HG02642 (cell line): ENCODE results near the gene PHF2.
A peak's percentile ranks its signal among the peaks of the same experiment; 100 is the strongest.

ENCODE experiments used
- ATAC-seq: cut with Tn5 transposase; IDR thresholded peaks from one replicate; pipeline ENCODE4 v1.9.1; 2021; ENCODE audit warnings: mild to moderate bottlenecking; ENCODE audit not compliant: unreplicated experiment, poor library complexity

PHF2 gene

GRCh38 chr9:93598647-93599241 is 22.4 kb downstream of the PHF2 start:
- no peak for ATAC-seq

GRCh38 chr9:93599571-93600403 is 23.4 kb downstream of the PHF2 start:
- ATAC-seq = no peak

- no peak for ATAC-seq
Measured at GRCh38 chr9:93600504-93600903, 24.1 kb downstream of the PHF2 start.

- ATAC-seq = no peak
Measured at GRCh38 chr9:93601063-93601462, 24.7 kb downstream of the PHF2 start.

- no peak for ATAC-seq
Measured at GRCh38 chr9:93601666-93602065, 25.3 kb downstream of the PHF2 start.

- no peak for ATAC-seq
Measured at GRCh38 chr9:93603011-93603410, 26.6 kb downstream of the PHF2 start.

- no peak for ATAC-seq
Measured at GRCh38 chr9:93603906-93604326, 27.5 kb downstream of the PHF2 start.

- no peak for ATAC-seq
Measured at GRCh38 chr9:93606187-93606586, 29.8 kb downstream of the PHF2 start.

DNA sequence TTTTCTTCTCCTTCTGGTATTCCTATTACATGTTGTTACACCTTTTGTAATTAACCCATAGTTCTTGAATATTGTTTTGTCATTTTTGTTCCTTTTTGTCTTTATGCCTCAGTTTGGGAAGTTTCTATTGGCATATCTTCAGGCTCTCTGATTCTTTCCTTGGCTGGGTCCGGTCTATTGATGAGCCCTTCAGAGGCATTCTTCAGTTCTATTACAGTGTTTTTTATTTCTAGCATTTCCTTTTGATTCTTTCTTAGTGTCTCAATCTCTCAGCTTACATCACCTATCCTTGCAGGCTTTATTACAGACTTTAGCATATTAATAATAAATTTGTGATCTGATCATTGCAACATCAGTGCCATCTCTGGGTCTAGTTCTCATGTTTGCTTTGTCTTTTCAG is 33.8 kb downstream of the PHF2 start:
- no peak for ATAC-seq

GRCh38 chr9:93612052-93612795 is 35.8 kb downstream of the PHF2 start:
- no peak for ATAC-seq

DNA sequence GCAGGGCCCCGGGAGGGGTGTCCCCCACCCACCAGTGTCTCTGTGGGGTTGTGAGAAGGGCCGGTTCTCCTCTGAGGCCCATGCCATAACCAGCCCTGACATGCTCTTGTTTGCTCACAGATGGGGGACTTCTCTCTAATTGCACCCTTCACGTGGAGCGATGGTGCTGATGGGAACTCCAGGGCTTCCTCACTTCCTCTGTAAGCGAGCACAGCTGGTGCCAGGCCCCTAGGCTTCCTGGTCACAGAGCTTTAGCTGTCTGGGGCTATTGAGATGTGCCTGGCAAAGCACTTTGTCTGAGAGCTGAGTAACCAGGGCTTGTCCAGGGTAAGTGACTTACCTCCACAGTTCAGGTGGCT is 36.4 kb downstream of the PHF2 start:
- peak; percentile 72 for ATAC-seq

DNA sequence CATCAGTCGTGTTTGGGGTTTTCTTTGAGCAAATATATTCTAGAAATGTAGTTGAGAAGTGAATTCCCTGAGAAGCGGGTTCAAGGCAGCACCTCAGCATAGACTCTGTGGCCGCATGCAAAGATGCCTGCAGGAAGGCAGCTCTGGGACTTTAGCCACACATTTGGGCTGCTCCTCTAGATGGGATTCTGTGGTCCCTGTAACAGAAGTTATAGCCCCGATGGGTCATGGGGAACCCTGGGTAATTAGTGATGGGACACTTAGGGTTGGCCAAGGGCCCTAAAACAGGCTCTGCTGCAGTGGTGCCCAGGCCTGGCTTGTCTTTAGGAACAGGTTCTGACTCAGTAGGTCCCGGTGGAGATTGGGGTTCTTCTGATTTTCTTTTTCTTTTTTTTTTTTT is 36.8 kb downstream of the PHF2 start:
- no peak for ATAC-seq

GRCh38 chr9:93613791-93614190 is 37.4 kb downstream of the PHF2 start:
- ATAC-seq = no peak

DNA sequence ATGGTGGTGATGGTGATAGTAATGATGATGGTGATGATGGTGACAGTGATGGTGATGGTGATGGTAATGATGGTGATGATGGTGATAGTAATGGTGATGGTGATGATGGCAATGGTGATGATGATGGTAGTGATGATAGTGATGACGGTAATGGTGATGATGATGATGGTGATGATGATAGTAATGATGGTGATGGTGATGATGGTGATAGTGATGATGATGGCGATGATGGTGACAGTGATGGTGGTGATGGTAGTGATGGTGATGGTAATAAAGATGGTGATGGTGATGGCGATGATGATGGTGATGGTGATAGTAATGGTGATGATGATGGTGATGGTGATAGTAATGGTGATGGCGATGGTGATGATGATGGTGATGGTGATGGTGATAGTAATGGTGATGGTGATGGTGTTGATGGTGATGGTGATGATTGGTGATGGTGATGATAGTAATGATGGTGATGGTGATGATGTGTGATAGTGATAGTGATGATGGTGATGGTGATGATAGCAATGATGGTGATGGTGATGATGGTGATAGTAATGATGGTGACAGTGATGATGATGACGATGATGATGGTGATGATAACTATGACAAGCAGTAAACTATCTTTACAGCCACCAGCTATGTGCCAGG is 38.6 kb downstream of the PHF2 start:
- no peak for ATAC-seq

GRCh38 chr9:93616044-93616443 is 39.7 kb downstream of the PHF2 start:
- ATAC-seq = no peak

GRCh38 chr9:93617273-93617672 is 40.9 kb downstream of the PHF2 start:
- ATAC-seq = no peak

DNA sequence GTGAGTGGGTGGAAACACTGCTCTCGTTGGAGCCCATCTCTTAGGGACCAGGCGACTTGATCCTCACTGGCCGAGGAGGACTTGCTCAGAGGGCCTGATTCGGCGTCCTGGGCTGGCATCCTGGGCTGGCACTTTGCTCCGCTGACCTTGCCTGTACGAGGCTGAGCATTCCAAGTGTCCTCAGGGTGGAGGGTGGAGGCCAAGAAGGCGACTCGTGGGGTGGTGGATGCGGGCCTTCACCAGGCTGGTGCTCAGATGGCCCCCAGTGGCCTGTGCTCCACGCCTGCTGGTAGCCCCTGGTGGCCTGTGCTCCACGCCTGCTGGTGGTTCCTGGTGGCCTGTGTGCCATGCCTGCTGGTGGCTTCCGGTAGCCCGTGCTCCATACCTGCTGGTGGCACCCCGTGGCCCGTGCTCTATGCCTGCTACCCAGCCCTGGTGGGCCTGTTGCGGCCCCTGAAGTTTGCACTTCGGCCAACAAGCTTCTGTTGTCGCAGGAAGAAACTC is 42.9 kb downstream of the PHF2 start:
- no peak for ATAC-seq

- ATAC-seq = no peak
Measured at GRCh38 chr9:93620041-93620506, 43.7 kb downstream of the PHF2 start.

DNA sequence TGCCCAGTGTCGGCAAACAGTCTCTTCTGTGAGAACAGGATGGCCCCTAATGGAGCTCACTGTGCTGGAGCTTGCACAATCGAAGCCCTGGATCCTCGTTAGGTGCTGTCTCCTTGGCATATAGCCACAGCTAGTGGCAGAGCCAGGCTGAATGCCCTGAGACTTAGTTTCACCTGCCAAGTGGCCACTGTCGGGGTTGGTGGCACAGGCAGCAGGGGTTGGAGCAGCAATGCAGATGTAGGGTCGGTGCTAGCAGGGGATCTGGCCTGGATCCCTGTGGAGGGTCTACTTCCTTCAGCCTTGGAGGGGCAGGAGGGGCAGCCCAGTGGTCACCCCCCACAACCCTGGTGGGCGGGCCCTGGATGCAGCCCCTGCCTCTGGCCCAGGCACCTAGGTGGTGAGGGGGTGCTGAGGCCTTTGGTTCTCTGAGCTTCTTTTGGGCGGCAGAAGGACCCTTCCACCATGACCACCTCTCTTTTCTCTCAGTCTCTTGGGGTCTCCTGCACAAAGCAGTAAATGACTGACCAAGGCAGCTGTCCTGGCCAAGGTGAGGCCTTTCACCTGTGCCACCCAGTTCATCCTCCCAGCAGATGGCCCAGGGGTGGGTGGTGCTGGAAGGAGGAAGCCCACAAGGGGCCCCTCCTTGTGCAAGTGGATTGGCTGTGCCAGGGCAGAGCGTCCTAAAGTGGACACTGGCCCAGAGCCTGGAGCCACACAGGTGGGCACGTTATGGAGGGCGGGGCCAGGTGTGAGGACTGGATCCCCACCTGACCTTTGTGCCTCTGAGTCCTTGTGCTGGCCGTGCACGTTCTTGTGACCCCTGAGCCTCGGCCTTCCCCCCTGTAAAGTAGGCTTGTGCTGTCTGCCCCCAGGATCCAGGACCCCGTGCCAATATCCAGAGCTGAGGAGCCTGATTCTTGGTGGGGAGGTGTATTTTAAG is 44.8 kb downstream of the PHF2 start:
- ATAC-seq = no peak

DNA sequence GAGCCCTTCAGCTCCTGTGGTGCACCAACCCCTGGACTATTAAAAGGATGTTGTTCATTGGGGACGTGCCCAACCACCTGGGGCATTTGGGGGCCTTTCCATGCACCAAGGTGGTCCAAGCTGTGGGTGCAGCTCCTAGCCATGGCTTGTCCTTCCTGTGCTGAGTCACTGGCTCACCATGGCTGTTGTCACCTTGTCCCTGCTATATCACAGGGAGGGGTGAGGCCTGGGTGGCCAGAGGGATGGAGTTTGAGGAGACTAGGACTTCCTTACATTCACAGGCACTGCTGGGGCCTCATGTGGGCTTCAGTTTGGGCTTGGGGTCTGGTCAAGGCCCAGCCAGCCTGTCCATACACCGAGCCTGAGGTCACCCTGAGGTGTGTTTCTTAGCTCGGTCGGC is 45.5 kb downstream of the PHF2 start:
- no peak for ATAC-seq
